ENCODE measurements around the gene GREB1L. TPM values are rescaled to one million over a fixed set of nuclear protein-coding genes. Genes with fewer than 3 reads are reported as not detected.

The GREB1L gene
- total RNA-seq, 4 donors from 2014 or later, result 5.1 to 17.8 (median 6.9) TPM

- no peak for DNase-seq (ENCODE audit: low spot score in 2 of 2)
- WGBS, 2 donors, result 56 to 62% methylated on average over 5 of the region's 5 CpGs
- Histone ChIP-seq H3K4me1 (no peaks in the 10 kb centered on the region), H3K27ac (no peak overlapping the region), H3K9me3 (no peaks in the 10 kb centered on the region), H3K4me3 (no peak overlapping the region), H3K36me3 (no peaks in the 10 kb centered on the region), H3K27me3 (no peaks in the 10 kb centered on the region)
- TF ChIP-seq CTCF (IDR thresholded peaks at IDR 0.05) (no peak), POLR2A (IDR thresholded peaks at IDR 0.05) (no peak), EP300 (IDR thresholded peaks at IDR 0.05) (no peak)
Observed at GRCh38 chr18:21483051-21483450, 241.0 kb downstream of the GREB1L start.

DNA sequence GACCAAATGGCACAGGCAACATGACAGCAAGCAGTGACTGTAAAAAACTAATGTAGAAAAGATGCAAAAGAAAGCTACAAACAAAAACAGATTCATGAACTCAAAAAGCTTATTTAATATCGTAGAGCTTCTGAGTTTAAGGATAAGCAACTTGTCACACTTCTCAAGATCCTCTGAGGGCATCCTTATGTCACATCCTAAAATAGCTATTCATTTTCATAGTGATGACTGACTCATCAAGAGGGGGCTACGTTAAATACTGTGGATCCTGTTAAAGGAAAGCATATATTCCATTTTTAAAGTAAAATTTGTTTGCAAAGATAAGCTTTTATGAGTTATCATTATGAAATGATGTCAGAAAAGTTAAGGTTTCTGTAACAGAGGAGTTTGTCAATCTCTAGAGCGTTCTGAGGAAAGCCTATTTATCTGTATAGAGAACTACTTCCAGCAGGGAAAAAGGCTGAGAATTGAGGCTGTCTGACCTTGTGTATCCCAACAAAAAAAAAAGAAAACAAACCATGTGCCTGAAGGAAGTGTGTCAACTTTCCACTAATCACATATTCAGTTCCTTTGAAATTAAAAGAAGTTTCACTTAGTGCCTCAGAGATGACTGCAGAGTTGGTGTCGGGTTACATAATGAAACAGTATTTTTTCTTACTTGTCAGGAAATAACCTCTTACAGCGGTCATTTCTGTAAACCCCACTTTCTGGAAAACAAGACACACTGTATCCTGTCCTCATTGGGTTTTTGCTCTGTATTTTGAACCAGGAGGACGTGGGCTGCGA, 243.0 kb downstream of the GREB1L start:
- DNase-seq (ENCODE audit: low spot score in 2 of 2), result no peak
- Histone ChIP-seq H3K9me3 (no peaks in the 10 kb centered on the region), H3K27ac (no peak overlapping the region), H3K4me3 (no peak overlapping the region), H3K27me3 (no peaks in the 10 kb centered on the region), H3K36me3 (no peaks in the 10 kb centered on the region), H3K4me1 (no peaks in the 10 kb centered on the region)
- 54 to 55% methylated on average over 7 of the region's 7 CpGs for WGBS, 2 donors
- TF ChIP-seq POLR2A (IDR thresholded peaks at IDR 0.05) (no peak), EP300 (IDR thresholded peaks at IDR 0.05) (no peak), CTCF (IDR thresholded peaks at IDR 0.05) (no peak)

GRCh38 chr18:21486905-21487437, 244.9 kb downstream of the GREB1L start:
- Histone ChIP-seq H3K4me3 (no peak overlapping the region), H3K36me3 (no peaks in the 10 kb centered on the region), H3K4me1 (no peaks in the 10 kb centered on the region), H3K27me3 (no peaks in the 10 kb centered on the region), H3K27ac (no peak overlapping the region), H3K9me3 (no peaks in the 10 kb centered on the region)
- 62 to 70% methylated on average over 3 of the region's 3 CpGs for whole genome bisulfite sequencing, 2 donors
- DNase-seq (ENCODE audit: low spot score in 2 of 2), result no peak
- TF ChIP-seq CTCF (IDR thresholded peaks at IDR 0.05) (no peak), POLR2A (IDR thresholded peaks at IDR 0.05) (no peak), EP300 (IDR thresholded peaks at IDR 0.05) (no peak)

GRCh38 chr18:21489119-21489750, 247.2 kb downstream of the GREB1L start:
- no peaks in the 10 kb centered on the region for H3K27me3 ChIP-seq
- no peaks in the 10 kb centered on the region for H3K9me3 ChIP-seq
- no peaks in the 10 kb centered on the region for H3K4me1 ChIP-seq
- H3K4me3 ChIP-seq, result no peak overlapping the region
- WGBS, 2 donors, result 44 to 52% methylated on average over 6 of the region's 6 CpGs
- TF ChIP-seq EP300 (IDR thresholded peaks at IDR 0.05) (no peak), CTCF (IDR thresholded peaks at IDR 0.05) (peak; percentile 19 to 48 (median 34))
- no peak overlapping the region for H3K27ac ChIP-seq
- no peaks in the 10 kb centered on the region for H3K36me3 ChIP-seq
- DNase-seq (ENCODE audit: low spot score in 2 of 2), result peak in 1 of 2 donors; percentile 18

DNA sequence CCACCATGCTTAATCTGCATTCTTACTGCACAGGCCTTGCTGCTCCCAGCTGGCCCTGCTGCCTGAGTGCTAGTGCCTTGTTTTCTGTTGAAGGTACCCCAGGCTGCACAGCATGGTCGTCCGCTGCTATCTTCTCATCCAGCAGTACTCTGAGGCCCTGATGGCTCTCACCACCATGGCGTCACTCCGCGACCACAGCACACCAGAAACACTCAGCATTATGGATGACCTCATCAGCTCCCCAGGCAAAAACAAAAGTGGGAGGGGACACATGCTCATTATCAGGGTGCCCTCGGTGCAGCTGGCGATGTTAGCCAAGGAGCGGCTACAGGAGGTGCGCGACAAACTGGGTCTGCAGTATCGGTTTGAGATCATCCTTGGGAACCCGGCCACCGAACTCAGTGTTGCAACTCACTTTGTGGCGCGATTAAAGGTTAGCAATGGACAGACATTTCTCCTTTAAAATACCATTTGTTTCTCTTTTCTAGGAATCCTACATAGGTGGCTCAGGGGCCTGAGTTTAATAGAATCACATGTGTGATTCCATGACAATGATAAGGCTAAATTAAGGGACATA, 248.0 kb downstream of the GREB1L start:
- H3K27ac ChIP-seq, result no peak overlapping the region
- no peak for DNase-seq (ENCODE audit: low spot score in 2 of 2)
- no peak overlapping the region for H3K4me3 ChIP-seq
- H3K9me3 ChIP-seq, result no peaks in the 10 kb centered on the region
- 94% methylated on average over 15 of the region's 15 CpGs for WGBS, 2 donors
- H3K36me3 ChIP-seq, result no peaks in the 10 kb centered on the region
- TF ChIP-seq EP300 (IDR thresholded peaks at IDR 0.05), result no peak
- no peaks in the 10 kb centered on the region for H3K27me3 ChIP-seq
- H3K4me1 ChIP-seq, result no peaks in the 10 kb centered on the region

Data from tibial nerve (tissue), 4 donors.